Fibroblast of lung (primary cell): ENCODE data around the gene ATP9B. TPM values are rescaled to one million over a fixed set of nuclear protein-coding genes. Genes with fewer than 3 reads are reported as not detected.
A peak's percentile ranks its signal among the peaks of the same experiment; 100 is the strongest.

Source experiments
- DNase-seq, 2 donors: peaks; one replicate each; pipeline versions ENCODE4 v3.0.0 to v3.0.0-alpha.2; 2010; ENCODE audit warnings: low read depth in 2 of 2
- H2AFZ ChIP-seq: 2 replicates; pipeline ENCODE4 v1.5.1; 2012; ENCODE audit warnings: low read length, control low read depth, inconsistent platforms
- H3K27ac ChIP-seq: 2 replicates; pipeline ENCODE4 v1.5.1; 2011; ENCODE audit warnings: low read length, control low read depth; ENCODE audit not compliant: insufficient read depth
- H3K27me3 ChIP-seq: 2 replicates; pipeline ENCODE4 v1.5.1; 2011; ENCODE audit warnings: mild to moderate bottlenecking, low read length; ENCODE audit not compliant: control insufficient read depth, insufficient read depth
- H3K36me3 ChIP-seq: 2 replicates; pipeline ENCODE4 v1.5.1; 2011; ENCODE audit warnings: low read length; ENCODE audit not compliant: control insufficient read depth, insufficient read depth
- H3K4me1 ChIP-seq: 2 replicates; pipeline ENCODE4 v1.5.1; 2011; ENCODE audit warnings: low read length; ENCODE audit not compliant: control insufficient read depth, insufficient read depth; ENCODE audit errors: extremely low read depth
- H3K4me2 ChIP-seq: 2 replicates; pipeline ENCODE4 v1.5.1; 2011; ENCODE audit warnings: low read length, control low read depth; ENCODE audit not compliant: insufficient read depth; ENCODE audit errors: extremely low read depth
- H3K4me3 ChIP-seq, 4 experiments: fragments of 200-600 bp in 1 of 4; sonication (generic) in 1 of 4; replicated peaks in 1 of 4; 2 replicates each; pipeline ENCODE4 v1.5.1; 2011 to 2016; ENCODE audit warnings: low read length in 4 of 4, low read depth in 3 of 4, mild to moderate bottlenecking in 3 of 4, control low read depth in 2 of 4, inconsistent platforms in 1 of 4, mixed read lengths in 1 of 4; ENCODE audit not compliant: insufficient read depth in 1 of 4; ENCODE audit errors: control extremely low read depth in 1 of 4
- H3K79me2 ChIP-seq: 2 replicates; pipeline ENCODE4 v1.5.1; 2012; ENCODE audit warnings: mild to moderate bottlenecking, low read length, inconsistent platforms; ENCODE audit not compliant: control insufficient read depth, insufficient read depth
- H3K9ac ChIP-seq: 2 replicates; pipeline ENCODE4 v1.5.1; 2011; ENCODE audit warnings: mild to moderate bottlenecking, low read length, control low read depth; ENCODE audit not compliant: insufficient read depth
- H3K9me3 ChIP-seq: 2 replicates; pipeline ENCODE4 v1.5.1; 2012; ENCODE audit warnings: low read depth, low read length; ENCODE audit not compliant: control insufficient read depth, insufficient read depth
- H4K20me1 ChIP-seq: 2 replicates; pipeline ENCODE4 v1.5.1; 2011; ENCODE audit warnings: low read length; ENCODE audit not compliant: control insufficient read depth, insufficient read depth; ENCODE audit errors: extremely low read depth
- CTCF ChIP-seq, 2 donors: IDR thresholded peaks in 1 of 2; conservative IDR thresholded peaks in 1 of 2; 1 replicate in 1 of 2; 2 replicates in 1 of 2; pipeline ENCODE4 v1.5.1; 2011 to 2012; ENCODE audit warnings: low read length in 2 of 2, control low read depth in 1 of 2, inconsistent platforms in 1 of 2, low read depth in 1 of 2, mild to moderate bottlenecking in 1 of 2
- EZH2 ChIP-seq: IDR thresholded peaks from 2 replicates; pipeline ENCODE4 v1.5.1; 2012; ENCODE audit warnings: low read length, control low read depth, mild to moderate bottlenecking; ENCODE audit errors: missing control alignments
- polyA plus RNA-seq, 2 donors: library from polyadenylated mRNA; depleted of rRNA in 1 of 2; stranded (reverse) in 1 of 2; unstranded in 1 of 2; fragments of >200 nt; gene quantifications; 2 replicates each; pipeline ENCODE4 v1.2.1, GENCODE V29; 2011 to 2012; ENCODE audit warnings: missing spikeins in 1 of 2
- total RNA-seq: library from RNA; depleted of rRNA; stranded (reverse); fragments of >200 nt; gene quantifications from 2 replicates; pipeline ENCODE4 v1.2.1, GENCODE V29; 2014

The ATP9B gene
- total and polyA plus RNA-seq, 2 donors (not counting 1 experiment from before 2014, with no cell fraction given) = 11.2 to 27.7 TPM

GRCh38 chr18:79064228-79064627 lies 5.0 kb upstream of the ATP9B start:
- Histone ChIP-seq H3K27ac (no peak overlapping the region), H3K9ac (no peak overlapping the region), H3K4me1 (no peaks in the 10 kb centered on the region), H2AFZ (no peak overlapping the region), H3K27me3 (no peaks in the 10 kb centered on the region), H3K4me2 (no peak overlapping the region), H4K20me1 (no peaks in the 10 kb centered on the region), H3K36me3 (no peaks in the 10 kb centered on the region), H3K4me3 (no peak overlapping the region), H3K79me2 (no peaks in the 10 kb centered on the region), H3K9me3 (no peaks in the 10 kb centered on the region)
- DNase-seq = no peak
- TF ChIP-seq CTCF (conservative IDR thresholded peaks at IDR 0.05 in 1 of 2, IDR thresholded peaks at IDR 0.05 in 1 of 2; ENCODE audit: low read depth in 1 of 2, low read length in 2 of 2) = no peak
- no peak for TF ChIP-seq EZH2

GRCh38 chr18:79065802-79066201 lies 3.4 kb upstream of the ATP9B start:
- H3K4me1 ChIP-seq = no peaks in the 10 kb centered on the region
- H3K27me3 ChIP-seq = no peaks in the 10 kb centered on the region
- H4K20me1 ChIP-seq = no peaks in the 10 kb centered on the region
- no peak for TF ChIP-seq EZH2
- TF ChIP-seq CTCF (conservative IDR thresholded peaks at IDR 0.05 in 1 of 2, IDR thresholded peaks at IDR 0.05 in 1 of 2; ENCODE audit: low read depth in 1 of 2, low read length in 2 of 2) = no peak
- no peak for DNase-seq
- H3K79me2 ChIP-seq = peaks cover 6% of the 10 kb centered on the region
- no peaks in the 10 kb centered on the region for H3K9me3 ChIP-seq
- H3K9ac ChIP-seq = no peak overlapping the region
- H3K4me2 ChIP-seq = no peak overlapping the region
- H3K4me3 ChIP-seq = no peak overlapping the region
- no peak overlapping the region for H3K27ac ChIP-seq
- no peak overlapping the region for H2AFZ ChIP-seq
- no peaks in the 10 kb centered on the region for H3K36me3 ChIP-seq

GRCh38 chr18:79067611-79068010 lies 1.6 kb upstream of the ATP9B start:
- H3K79me2 ChIP-seq = peaks cover 14% of the 10 kb centered on the region
- no peaks in the 10 kb centered on the region for H3K36me3 ChIP-seq
- no peak overlapping the region for H3K27ac ChIP-seq
- H3K4me1 ChIP-seq = no peaks in the 10 kb centered on the region
- no peak overlapping the region for H3K4me3 ChIP-seq
- no peaks in the 10 kb centered on the region for H4K20me1 ChIP-seq
- H3K9ac ChIP-seq = no peak overlapping the region
- H2AFZ ChIP-seq = no peak overlapping the region
- TF ChIP-seq EZH2 (peak; percentile 35), CTCF (conservative IDR thresholded peaks at IDR 0.05 in 1 of 2, IDR thresholded peaks at IDR 0.05 in 1 of 2; ENCODE audit: low read depth in 1 of 2, low read length in 2 of 2) (no peak)
- no peaks in the 10 kb centered on the region for H3K9me3 ChIP-seq
- H3K27me3 ChIP-seq = no peaks in the 10 kb centered on the region
- H3K4me2 ChIP-seq = no peak overlapping the region
- DNase-seq = no peak
